SH-SY5Y (cell line): ENCODE data around the gene ARHGDIB.

Source experiments
- GATA2 ChIP-seq: IDR thresholded peaks from 2 replicates; pipeline ENCODE4 v1.6.1; 2011; ENCODE audit warnings: mild to moderate bottlenecking, low read depth, low read length
- GATA3 ChIP-seq: IDR thresholded peaks from 2 replicates; pipeline ENCODE4 v1.6.1; 2011; ENCODE audit warnings: low read depth, mild to moderate bottlenecking, low read length, moderate library complexity

GRCh38 chr12:14968478-14968877, 7.1 kb upstream of the ARHGDIB start:
- no peak for TF ChIP-seq GATA3
- TF ChIP-seq GATA2 = no peak
